NCI-H226 (cell line): ENCODE results near the gene SH3BP4.

ENCODE experiments used
- DNase-seq: peaks from one replicate; pipeline ENCODE4 v3.0.0-alpha.2; 2015

Gene SH3BP4

DNA sequence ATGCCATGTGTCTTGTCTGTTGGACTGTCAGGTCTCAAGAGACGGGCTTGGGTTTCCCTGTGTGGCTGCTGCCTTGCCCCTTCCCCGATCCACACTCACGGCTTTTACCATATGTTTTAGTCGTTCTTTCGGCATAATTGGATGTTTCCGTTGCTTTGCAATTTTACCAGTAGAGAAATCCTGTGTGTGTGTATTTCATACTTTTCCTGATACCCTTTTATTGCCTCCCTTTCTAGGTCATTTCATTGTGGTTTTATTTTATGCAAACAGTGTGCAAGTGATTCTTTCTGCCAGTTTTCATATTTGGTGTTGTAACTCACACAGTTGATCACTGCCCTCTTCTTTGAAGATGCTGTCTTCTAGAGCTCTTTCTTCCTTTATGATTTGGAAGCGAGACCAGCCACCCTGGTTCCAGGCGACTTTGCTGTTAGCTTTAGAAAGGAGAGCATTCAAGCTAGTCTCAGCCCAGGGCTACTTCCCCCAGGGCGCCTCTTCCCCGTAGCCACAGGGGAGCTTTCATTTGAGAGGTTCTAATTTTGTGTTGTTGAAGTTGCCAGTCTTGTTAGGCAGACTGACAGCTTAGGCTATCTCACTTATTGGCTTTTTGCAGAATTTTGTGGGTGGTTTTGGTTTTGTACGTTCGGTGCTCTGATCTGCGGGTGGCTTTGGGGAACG lies 17.0 kb downstream of the SH3BP4 start:
- DNase-seq = no peak

DNA sequence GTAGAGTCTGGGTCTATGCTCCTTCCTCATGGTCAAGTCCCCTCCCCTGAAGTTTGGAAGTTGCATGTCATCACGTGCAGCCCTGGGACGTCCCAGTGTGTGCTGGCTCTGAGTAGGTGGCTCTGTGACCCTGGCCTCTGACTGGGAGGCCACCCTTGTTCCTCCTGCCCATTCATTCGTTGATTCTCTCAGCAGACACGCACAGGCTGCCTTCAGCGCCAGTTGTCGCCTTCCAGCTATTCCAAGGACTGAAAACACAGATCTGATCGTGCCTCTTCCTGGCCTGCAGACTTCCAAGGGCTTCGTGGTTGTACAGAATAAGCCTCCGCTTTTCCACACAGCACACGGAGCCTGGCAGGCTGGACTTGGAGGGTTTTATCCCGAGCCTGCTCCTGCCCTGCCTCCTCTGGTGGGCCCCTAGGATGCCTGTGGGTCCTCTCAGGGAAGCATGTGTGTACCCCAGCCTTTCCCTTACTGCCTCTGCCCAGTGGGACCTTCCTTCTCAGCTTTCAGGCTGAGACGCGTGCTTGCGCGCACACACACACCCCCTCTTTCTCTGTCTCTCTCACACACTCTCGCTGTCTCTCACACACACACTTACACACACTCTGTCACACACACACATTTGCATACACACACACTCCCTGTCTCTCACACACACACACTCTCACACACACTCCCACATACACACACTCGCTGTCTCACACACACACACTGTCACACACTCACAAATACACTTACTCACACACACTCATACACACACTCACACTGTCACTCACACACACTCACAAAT lies 17.7 kb downstream of the SH3BP4 start:
- no peak for DNase-seq

DNA sequence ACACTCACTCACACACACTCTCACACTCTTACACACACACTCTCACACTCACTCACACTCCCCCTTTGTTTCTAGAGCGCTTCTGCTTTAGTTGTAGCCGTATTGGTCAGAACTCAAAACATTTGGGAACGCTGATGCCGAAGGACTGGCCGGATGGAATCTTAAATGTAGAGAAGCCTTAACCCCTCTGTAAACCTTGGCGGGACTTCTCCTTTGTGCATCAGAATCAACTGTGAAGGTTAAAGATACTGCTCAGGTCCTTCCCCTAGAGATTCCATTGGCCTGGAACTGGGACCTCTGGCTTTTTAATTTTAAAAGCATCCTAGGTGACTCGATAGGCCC lies 18.3 kb downstream of the SH3BP4 start:
- DNase-seq = no peak

DNA sequence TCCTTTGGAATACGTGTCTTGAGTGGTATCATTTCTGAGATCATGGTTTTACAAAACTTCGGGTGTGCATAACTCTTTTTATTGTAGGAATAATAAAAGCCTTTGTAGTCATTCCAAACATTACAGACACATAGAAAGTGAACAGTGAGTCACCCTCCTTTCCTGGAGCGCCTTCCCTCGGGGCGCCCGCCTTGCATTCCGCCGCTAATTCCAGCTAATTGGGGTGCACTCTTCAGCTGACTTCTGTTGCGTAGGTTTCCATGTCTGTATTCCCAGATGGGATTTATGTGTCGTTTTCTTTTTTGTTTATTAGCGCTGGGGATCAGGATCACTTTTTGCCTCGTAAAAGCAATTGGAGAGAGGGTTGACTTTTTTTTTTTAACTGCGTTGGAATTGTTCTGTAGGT lies 18.7 kb downstream of the SH3BP4 start:
- peak; percentile 67 for DNase-seq

DNA sequence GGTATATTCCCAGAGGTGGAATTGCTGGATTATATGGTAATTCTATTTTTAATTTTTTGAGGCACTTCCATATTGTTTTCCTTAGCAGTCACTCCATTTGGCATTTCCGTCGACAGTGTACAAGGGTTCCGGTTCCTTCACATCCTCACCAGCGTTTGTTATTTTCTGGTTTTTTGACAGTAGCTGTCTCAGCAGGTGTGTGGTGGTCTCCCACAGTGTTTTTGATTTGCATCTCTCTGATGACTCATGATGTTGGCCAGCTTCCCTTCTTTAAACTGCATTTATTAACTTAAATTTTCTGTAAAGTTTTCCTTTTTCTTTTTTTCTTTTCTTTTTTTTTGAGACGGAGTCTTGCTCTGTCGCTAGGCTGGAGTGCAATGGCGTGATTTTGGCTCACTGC lies 19.7 kb downstream of the SH3BP4 start:
- no peak for DNase-seq

DNA sequence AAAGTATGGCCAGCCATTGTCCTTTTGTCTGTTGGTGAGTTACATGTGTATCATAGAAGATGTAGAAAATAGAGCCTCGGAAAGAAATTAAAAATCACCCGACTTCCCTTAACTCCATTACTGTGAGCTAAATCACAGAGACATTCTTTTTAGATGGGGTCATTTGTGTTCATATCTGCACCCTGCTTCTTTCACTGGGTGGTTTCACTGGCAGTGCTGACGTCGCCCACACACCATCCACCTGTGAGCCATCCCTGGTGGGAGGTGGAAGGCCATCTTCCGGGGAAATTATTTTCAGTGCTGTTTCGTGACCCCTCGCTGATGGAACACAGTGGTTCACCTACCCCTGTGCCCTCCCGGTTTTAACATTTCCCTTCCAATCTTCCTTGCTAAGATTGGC lies 21.2 kb downstream of the SH3BP4 start:
- DNase-seq = peak; percentile 78

DNA sequence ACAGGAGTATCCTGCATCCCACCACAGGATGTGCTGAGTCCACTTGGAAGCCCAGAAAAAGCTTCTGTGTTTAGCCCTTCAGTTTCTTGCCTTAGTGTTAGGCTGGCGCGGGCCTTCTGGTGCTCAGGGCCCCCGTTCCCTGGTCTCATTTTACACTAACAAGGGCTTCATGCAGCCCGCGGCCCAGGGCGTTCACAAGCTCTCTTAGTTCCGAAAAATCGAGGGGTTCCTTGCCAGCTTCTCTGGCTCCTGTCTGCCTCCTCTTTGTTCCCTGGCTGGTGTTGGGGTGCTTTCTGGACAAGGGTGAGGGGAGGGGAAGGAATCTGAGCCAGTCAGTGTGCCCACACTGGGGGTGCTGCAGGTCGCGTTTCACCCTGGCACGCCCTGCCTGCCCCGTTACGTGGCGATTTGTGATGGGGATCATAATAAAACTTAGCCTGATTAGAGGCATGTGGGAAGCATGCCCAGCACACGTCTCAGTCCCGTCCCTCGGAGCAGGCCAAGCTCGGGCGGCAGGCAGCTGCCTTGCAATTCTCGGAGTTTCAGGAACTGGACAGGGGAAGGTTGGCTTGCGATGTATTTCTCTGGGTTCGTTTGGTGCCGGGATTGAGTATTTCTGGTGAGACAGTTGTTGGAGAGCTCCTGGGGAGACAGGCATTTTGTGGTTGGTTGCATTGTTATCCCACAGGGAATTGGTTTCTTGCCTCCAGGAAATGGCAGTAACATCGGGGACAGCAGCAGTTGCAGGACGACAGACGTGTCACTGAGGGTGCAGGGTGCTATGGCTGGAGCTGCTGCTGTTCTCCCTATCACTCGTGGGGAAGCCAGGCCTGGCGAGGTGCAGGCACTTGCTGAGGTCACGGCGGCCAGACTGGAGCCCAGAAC lies 22.9 kb downstream of the SH3BP4 start:
- DNase-seq = no peak

DNA sequence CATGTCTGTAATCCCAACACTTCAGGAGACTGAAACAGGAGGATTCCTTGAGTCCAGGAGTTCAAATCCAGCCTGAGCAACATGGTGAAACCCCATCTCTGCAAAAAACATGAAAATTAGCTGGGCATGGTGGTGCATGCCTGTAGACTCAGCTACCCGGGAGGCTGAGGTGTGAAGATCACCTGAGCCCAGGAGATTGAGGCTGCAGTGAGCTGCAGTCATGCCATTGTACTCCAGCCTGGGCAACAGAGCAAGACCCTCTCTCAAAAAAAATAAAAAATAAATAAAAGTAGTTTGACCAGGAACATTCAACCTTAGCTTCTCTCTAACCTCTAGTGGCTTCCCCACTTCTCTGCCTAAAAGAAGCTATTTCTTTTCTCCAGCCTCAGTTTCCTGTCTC lies 23.8 kb downstream of the SH3BP4 start:
- DNase-seq = no peak

DNA sequence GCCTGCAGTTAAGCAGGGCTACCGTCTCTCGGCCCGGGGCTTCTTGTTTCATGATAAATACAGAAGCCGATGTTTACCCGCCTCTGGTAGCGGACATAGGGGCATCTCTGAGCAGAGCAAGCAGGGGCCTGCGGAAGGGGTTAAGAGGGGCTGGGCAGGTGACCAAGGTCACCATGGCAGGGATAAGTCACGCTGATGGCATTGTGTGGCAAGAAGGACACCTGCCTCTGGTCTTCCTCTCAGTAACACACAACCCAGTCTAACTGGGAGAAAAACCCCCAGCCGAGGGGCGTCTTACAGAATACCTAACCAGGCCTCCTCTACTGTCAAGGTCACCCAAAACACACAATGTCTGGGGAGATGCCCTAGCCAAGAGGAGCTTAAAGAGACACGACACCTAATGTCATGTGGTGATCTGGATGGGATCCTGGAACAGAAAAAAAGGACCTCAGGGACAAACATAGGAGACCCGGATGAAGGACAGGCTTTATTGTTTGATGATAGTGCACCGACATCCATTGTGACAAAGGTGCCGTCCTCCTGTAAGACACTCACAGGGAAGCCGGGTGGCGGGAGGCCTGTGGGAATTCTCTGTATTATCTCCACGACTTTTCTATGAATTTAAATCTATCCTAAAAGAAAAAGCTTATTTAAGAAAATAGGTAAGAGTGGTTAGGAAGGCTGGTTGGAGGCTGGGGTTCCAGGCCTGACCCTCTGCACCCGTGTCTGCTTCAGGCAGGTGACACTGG lies 24.8 kb downstream of the SH3BP4 start:
- no peak for DNase-seq

DNA sequence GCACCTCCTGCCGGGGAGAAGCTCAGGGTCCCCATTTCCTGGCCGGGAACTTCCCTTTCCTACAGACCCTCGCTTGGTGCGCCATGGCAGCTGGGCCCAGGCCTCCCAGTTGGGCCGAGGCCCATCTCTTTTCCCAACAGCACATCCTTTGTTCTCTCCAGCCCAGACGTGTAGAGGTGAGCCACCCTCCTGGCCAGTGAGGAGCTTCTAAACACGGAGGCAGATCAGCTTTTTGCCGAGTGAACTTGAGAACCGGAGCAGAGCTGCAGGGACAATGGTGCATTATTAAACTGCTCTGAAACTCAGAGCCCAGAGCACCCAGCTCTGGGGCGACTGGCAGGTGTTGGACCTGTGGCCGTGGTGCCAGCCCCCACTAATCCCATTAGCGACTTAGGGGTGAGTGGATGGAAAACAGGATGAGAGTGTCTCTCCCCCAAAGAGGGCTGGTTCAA lies 25.4 kb downstream of the SH3BP4 start:
- DNase-seq = no peak

DNA sequence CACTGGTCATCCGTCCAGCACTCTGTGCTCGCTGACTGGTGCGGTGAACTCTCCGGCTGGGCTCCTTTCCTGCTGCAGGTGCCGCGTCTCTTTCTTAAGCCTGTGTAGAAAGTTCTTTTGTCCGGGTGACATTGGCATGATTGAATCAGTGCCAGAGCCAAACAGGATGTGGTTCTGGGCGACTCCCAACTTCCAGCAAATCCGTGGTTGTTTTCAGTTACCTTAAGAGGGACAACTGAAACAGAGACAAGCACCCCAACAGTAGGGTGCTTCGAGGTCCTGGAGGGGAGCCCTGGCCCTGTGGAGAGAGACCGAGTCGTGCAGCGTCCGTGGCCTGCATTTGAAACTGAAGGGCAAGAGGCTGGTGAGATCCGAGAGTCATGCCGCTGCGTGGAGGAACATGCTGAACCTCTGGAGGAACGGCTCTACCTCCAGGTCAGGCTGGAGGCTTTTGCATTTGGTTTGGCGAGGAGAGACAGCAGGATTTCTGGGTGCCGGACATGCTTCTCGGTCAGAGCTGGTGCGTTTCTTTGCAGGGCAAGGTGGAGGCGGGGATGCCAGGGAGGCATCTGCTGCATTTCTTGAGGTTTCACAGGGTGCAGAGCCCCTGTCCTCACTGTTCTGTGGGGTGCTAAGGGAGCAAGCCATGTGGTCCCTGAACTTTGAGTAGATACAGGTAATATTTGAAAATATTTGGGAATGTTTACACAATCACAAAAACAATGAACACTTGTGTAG lies 26.8 kb downstream of the SH3BP4 start:
- DNase-seq = no peak

DNA sequence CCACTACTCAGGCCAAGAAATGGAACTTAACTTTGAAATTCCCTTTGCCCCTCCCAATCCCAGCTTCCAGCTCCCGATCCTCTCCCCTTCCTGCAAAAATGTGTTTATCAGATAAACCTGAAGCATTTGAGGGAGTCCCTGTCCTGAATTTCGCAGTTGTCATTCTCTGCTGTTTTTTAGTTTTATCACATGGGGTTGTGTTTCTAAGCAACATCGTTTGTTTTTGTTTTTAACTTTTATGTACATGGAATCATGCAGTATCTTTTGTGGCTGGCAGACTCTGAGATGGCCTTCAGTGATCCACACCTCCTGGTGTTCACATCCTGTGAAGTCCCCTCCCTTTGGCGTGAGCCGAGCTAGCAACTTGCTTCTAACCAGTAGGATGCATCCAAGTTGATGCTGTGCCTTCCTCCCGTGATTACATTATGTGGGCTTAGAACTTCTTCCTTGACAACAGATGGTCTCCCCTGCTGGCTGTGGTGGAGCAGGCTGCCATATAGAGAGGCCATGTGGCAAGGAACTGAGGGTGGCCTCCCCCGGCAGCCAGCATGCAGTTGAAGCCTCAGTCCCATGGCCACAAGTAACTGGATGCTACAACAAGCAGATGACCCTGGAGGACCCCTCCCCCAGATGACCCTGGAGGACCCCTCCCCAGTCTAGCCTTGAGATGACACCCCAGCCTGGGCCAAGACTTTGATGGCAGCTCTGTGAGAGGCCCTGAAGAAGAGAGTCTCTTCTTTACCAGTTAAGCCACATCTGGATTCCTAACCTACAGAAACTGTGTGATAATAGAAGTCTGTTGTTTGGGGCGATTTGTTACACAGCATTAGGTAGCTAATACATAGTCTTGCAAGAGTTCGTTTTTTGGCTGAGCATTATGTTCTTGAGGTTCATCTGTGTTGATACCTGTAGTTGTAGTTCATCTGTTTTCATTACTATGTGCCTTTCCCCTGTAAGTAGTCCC lies 27.7 kb downstream of the SH3BP4 start:
- DNase-seq = peak; percentile 37

DNA sequence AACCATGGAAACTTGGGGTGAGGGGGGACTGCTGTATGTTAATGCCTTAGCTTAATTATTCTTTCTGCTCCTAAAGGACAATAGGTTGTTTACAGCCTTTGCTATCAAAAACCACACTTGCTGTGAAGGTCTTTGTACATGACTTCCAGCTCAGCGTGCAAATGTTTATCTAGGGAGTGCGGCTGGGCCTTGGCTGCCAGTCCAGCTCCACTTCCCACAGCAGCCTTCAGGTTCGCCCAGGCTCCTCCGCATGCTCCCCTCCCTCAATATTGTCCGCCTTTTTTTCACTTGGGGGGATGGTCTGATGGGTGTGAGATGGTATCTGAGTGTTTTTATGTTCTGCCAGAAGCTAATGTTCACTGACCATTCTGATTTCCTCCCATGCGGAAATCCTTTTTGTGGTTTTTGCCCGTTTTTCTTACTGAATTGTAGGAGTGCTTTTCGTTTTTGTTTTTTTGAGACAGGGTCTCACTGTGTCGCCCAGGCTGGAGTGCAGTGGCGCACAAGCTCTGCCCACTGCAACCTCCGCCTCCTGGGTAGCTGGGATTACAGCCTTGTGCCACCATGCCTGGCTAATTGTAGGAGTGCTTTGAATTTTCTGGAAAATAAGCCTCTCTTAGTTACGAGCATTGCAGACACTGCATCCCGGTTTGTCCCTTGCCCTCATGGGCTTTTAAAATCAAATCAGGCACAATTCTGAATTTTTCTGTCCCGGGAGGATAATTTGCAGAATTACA lies 28.8 kb downstream of the SH3BP4 start:
- DNase-seq = no peak

DNA sequence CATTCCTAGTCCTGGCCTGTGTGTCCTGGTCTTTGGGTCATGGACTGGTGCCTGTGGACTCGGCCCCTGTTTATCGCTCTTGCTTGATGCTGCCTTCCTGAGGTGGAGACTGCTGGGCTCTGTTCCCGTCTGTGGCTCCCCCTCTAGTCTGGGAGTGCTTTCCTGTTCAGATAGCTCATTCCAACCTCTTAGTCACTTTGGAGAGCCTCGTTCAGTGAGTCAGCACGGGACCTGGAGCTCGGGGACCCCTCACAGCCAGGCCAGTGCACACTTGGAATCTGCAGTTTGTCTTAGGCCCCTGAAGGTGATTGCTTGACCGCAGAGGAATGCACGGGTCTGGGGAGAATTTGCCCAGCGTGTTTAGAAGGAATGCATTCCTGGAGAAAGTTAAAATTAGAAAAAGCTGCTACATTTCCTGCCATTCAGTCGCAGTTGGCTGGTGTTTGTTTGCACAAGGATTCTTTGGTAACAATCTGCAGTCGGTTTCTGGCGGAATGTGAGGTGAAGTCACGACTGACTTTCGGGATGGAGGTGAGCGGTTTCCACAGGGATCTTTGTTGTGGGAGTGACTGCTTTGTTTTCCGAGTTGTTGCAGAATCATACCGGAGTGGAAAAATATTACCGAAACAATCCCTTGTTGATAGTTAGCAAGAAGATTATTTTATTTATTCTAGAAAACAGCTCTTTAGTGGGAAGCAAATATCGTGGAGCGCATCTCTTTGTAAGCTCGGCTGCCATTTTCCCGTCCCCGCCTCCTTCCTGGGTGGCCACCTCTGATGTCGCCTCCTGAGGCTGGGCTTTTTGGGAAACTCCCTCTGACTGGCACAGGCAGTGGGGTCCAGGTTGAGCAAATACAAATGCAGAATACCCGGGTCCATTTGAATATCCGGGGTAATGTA lies 29.6 kb downstream of the SH3BP4 start:
- DNase-seq = peak; percentile 100

DNA sequence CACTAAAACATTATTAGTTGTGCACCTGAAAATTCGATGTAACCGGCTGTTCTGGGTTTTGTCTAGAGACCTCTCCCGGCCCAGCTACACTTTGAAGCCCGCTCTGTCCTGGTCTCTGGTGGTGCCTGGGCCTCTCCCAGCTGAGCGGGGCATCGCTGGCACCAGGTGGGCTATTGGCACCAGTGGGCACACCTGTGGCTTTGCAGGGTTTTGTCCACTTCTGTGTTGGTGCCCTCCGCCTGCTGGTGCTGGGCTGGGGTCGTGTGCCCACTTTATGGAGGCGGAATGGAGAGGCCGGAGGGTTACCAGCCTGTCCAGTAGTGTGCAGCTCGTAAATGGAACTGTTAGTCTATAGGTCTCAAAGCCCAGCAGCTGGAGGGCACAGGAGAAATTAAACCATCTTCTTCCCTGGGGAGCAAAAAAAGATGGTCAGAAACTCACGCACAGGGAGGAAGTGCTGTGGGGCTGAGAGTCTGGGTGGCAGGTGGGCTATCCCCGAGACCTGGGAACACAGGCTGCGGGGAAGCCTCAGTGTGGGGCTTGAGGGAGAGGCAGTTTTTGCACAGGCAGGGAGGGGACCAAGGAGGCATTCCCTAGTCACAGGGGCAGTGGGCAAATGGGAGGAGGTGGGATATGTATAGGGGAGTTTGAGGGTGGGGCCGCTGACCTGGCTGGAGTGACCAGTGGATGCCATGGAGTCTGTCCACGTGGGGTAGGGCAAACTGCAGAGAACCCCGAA lies 30.4 kb downstream of the SH3BP4 start:
- DNase-seq = no peak

DNA sequence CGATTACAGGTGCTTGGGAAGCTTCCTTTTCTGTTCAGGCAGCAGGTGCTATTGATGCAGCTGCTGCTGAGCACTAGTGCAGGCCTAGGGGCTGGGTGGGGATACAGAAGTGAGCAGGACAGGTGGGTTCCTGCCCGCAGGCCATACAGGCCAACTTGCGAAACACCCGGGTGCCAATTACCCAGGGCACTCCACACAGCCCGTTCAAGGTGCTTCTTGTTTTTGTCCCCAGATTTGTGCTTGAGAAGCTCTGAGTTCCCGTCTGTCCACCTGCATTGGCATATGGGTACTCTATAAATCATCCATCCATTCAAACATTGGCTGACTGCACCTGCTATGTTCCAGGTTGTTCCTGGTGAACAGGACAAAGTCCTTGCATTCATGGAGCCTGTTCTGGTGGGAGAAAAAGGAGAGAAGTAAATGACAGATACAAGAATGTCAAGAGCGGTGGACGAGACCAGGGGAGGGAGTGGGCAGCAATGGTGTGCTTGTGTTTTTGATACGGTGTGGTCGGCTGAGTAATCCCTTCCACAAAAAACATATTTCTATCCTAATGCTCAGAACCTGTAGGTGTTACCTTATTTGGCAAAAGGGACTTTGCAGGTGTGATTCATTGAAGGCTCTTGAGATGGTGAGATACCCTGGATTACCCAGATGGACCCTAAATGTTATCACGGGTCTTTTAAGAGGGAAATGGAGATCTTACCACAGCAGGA lies 31.4 kb downstream of the SH3BP4 start:
- no peak for DNase-seq

DNA sequence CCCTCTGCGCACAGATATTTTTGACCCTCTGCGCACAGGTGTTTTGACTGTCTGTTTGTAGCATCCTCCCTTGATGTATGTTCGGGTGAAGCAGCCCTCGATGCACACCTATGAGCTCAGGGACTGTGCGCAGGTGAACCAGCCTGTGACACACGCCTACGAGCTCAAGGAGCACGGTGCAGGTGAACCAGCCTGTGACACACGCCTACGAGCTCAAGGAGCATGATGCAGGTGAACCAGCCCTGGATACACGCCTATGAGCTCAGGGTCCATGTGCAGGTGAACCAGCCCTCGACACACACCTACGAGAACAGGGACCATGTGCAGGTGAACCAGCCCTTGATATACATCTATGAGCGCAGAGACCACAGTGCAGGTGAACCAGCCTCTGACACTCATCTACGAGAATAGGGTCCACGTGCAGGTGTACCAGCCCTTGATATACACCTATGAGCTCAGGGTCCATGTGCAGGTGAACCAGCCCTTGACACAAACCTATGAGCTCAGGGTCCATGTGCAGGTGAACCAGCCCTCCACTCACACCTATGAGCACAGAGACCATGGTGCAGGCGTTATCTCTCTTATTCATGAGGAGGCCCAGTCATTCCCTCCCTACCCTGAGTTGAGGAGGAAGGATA lies 33.9 kb downstream of the SH3BP4 start:
- DNase-seq = no peak
